GM12873 (cell line): ENCODE measurements around the gene NPM1.

Experiments used
- TF ChIP-seq, protein P1 (sequence below): IDR thresholded peaks from 2 replicates; pipeline ENCODE4 v1.5.1; 2012; ENCODE audit warnings: low read depth, mild to moderate bottlenecking, moderate library complexity, low read length, control low read depth; ENCODE audit not compliant: insufficient read depth; ENCODE audit errors: missing control alignments

NPM1 gene

GRCh38 chr5:171420431-171421241 is 33.0 kb downstream of the NPM1 start:
- TF ChIP-seq, protein P1, sequence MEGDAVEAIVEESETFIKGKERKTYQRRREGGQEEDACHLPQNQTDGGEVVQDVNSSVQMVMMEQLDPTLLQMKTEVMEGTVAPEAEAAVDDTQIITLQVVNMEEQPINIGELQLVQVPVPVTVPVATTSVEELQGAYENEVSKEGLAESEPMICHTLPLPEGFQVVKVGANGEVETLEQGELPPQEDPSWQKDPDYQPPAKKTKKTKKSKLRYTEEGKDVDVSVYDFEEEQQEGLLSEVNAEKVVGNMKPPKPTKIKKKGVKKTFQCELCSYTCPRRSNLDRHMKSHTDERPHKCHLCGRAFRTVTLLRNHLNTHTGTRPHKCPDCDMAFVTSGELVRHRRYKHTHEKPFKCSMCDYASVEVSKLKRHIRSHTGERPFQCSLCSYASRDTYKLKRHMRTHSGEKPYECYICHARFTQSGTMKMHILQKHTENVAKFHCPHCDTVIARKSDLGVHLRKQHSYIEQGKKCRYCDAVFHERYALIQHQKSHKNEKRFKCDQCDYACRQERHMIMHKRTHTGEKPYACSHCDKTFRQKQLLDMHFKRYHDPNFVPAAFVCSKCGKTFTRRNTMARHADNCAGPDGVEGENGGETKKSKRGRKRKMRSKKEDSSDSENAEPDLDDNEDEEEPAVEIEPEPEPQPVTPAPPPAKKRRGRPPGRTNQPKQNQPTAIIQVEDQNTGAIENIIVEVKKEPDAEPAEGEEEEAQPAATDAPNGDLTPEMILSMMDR, result no peak

DNA sequence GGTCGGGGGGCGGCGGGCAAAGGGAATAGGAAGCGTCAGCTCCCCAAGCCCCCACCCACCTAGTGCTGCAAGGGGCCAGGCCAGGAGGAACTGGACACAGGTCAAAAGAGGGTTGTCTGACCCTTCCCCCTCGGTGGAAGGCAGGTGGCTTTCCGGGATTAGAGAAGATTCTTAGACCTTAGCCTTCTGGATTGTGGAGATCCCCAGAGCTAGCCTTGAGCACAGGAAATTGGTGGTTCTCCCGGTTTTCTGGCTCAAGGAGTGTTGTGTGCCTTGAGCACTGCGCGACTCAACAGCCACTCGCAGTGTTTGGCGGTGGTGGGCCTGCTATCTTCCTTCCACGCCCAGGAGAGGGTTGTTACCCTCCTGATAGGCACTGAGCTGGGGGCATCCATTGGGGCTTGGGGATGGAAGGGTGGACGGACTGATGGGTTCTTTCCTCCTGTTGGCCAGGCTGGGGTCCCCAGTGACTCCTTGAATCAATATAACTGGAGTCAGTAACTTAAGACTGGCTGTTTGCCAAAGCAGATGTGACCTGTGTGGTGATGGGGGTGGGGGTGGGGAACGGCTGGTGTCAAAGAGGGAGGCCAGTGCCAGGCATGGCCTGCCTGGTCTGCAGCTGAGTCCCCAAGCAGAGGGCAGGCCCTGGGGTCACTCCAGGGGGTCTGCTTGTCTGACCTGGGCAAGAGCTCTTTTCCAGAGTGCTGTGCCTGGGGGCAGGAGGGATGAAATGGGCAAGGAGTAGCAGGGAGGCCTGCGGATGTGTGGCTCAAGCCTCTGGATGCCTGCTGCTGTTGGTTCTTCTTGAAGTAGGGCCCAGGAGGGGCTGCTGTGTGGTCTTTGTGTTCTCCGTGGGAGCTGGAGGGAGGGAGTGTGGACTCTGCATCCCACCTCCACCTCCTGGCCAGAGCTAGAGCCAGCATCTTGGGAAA is 33.9 kb downstream of the NPM1 start:
- TF ChIP-seq, protein P1, result no peak

DNA sequence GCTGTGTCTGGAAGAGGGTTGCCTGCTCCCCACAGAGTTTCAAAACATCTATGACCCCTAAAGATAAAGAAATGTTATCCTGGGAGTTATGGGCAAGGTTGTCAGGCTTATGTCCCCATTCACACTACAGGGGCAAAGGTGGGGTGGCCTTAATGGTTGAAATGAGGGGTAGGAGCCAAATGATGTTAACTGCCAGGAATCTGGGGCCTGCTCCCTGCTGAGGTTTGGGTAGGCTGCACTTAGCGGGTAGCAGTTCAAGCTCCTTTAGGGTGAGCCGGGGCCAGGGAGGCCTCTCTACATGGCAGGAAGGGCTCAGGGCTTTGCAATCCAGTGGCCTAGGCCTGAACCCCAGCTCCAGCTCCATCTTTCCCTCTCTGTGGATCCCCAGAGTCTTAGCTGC is 34.8 kb downstream of the NPM1 start:
- TF ChIP-seq, protein P1, result no peak

DNA sequence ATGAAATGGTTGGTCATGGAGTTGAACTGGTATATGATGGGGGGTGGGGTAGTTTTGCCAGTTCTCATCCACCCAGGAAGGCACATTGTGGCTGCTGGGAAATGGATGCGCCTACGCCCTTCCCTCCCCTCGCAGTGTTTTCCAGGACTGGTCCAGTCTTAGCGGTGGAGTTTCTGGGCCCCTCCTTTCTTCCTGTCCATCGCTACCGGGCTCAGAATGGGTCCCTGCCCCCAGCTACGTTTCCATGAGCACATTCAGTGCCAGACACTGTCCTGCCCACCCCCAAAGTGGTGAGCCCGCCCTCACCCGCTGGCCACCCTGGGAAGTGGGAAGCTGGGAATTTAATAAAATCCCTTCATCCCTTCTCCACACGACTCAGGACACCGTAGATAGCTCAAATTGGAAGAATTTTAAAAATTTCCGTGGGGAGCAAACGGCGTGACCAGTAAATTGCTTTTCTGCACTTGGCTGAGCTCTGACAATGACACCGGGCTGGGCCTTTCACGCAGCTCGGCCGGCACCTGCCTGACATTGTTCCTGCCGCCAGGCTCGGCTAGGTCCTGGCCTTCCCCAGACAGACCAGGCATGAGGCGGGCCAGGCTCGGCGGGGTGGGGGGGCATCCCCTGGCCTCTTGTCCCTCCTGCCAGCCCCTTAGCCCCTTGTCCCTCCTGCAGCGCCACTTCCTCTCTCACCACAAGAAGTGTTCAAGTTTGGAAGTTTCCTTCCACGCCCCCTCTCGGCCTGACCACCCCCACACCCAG is 35.4 kb downstream of the NPM1 start:
- TF ChIP-seq, protein P1, result no peak

GRCh38 chr5:171424726-171425125 is 37.1 kb downstream of the NPM1 start:
- TF ChIP-seq, protein P1, result no peak

DNA sequence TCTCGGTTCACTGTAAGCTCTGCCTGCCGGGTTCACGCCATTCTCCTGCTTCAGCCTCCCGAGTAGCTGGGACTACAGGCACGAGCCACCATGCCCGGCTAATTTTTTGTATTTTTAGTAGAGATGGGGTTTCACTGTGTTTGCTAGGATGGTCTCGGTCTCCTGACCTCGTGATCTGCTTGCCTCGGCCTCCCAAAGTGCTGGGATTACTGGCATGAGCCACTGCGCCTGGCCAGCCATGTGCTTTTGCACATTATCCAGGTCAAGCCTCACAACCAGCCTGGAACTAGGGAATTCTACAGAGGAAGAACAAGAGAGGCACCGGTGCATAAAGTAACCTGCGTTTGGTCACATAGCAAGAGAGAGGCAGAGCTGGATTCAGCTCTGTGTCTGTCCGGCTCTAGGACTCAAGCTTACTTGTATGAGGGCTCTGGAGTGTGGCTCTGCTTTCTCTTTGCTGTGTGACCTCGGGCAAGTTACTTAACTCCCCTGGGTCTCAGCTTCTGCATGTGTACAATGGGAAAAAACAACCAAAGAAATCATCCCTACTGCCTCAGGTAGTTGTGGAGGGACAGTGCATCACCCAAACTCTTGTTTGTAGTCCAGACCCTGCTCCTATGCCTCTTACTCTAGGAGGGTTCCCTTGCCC is 38.1 kb downstream of the NPM1 start:
- TF ChIP-seq, protein P1, result no peak
